ENCODE measurements around the gene ARG2.

DNA sequence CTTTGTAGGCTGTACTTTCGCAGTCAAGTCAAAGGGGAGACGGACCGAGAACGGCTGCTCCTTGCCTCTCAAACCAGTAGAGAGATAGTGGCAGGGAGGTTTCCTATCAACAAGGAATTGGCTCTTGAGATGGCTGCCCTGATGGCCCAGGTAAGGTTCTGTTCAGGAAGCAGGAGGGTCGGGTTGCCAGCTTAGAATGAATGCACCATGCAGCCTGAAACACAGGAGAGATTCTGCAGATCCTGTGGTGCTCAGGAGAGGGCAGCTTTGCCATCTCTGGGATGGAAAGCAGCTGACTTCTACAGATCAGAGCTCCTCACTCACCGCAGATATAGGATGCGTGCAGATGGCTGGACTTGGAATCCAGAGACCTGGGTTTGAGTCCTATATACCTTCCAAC lies 37.7 kb upstream of the ARG2 start:
- TF ChIP-seq, protein P1, sequence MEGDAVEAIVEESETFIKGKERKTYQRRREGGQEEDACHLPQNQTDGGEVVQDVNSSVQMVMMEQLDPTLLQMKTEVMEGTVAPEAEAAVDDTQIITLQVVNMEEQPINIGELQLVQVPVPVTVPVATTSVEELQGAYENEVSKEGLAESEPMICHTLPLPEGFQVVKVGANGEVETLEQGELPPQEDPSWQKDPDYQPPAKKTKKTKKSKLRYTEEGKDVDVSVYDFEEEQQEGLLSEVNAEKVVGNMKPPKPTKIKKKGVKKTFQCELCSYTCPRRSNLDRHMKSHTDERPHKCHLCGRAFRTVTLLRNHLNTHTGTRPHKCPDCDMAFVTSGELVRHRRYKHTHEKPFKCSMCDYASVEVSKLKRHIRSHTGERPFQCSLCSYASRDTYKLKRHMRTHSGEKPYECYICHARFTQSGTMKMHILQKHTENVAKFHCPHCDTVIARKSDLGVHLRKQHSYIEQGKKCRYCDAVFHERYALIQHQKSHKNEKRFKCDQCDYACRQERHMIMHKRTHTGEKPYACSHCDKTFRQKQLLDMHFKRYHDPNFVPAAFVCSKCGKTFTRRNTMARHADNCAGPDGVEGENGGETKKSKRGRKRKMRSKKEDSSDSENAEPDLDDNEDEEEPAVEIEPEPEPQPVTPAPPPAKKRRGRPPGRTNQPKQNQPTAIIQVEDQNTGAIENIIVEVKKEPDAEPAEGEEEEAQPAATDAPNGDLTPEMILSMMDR (IDR thresholded peaks at IDR 0.05; ENCODE audit: poor library complexity, severe bottlenecking) = peak; percentile 14
- TF ChIP-seq, protein P2, sequence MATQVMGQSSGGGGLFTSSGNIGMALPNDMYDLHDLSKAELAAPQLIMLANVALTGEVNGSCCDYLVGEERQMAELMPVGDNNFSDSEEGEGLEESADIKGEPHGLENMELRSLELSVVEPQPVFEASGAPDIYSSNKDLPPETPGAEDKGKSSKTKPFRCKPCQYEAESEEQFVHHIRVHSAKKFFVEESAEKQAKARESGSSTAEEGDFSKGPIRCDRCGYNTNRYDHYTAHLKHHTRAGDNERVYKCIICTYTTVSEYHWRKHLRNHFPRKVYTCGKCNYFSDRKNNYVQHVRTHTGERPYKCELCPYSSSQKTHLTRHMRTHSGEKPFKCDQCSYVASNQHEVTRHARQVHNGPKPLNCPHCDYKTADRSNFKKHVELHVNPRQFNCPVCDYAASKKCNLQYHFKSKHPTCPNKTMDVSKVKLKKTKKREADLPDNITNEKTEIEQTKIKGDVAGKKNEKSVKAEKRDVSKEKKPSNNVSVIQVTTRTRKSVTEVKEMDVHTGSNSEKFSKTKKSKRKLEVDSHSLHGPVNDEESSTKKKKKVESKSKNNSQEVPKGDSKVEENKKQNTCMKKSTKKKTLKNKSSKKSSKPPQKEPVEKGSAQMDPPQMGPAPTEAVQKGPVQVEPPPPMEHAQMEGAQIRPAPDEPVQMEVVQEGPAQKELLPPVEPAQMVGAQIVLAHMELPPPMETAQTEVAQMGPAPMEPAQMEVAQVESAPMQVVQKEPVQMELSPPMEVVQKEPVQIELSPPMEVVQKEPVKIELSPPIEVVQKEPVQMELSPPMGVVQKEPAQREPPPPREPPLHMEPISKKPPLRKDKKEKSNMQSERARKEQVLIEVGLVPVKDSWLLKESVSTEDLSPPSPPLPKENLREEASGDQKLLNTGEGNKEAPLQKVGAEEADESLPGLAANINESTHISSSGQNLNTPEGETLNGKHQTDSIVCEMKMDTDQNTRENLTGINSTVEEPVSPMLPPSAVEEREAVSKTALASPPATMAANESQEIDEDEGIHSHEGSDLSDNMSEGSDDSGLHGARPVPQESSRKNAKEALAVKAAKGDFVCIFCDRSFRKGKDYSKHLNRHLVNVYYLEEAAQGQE (IDR thresholded peaks at IDR 0.05; ENCODE audit: borderline replicate concordance) = no peak
- TF ChIP-seq EP300 (conservative IDR thresholded peaks at IDR 0.05; ENCODE audit: poor library complexity, severe bottlenecking) (no peak), RAD21 (conservative IDR thresholded peaks at IDR 0.05) (no peak)

Data from neural cell (in vitro differentiated cells).